HepG2 (cell line): ENCODE measurements around the gene OSGIN1. TPM values are rescaled to one million over a fixed set of nuclear protein-coding genes. Genes with fewer than 3 reads are reported as not detected.
A peak's percentile ranks its signal among the peaks of the same experiment; 100 is the strongest.

ENCODE experiments used
- CBFB ChIP-seq: sonication (generic); formaldehyde crosslinking; IDR thresholded peaks from 2 replicates; pipeline ENCODE4 v1.4.0; 2020; ENCODE audit warnings: missing genetic modification reagents
- HNRNPLL ChIP-seq: fragments of 200-400 bp; formaldehyde crosslinking; IDR thresholded peaks from 2 replicates; pipeline ENCODE4 v1.6.1; 2017; ENCODE audit warnings: mild to moderate bottlenecking, low read depth, low read length; ENCODE audit not compliant: poor library complexity, severe bottlenecking
- MBD4 ChIP-seq: IDR thresholded peaks from 2 replicates; pipeline ENCODE4 v1.6.1; 2012; ENCODE audit warnings: low read length, inconsistent platforms, borderline replicate concordance
- NFYB ChIP-seq: sonication (generic); formaldehyde crosslinking; IDR thresholded peaks from 2 replicates; pipeline ENCODE4 v1.4.0; 2020; ENCODE audit warnings: missing genetic modification reagents
- NR2F2 ChIP-seq: IDR thresholded peaks from 2 replicates; pipeline ENCODE4 v1.6.1; 2012; ENCODE audit warnings: low read depth, inconsistent platforms, borderline replicate concordance
- RBM39 ChIP-seq: fragments of 200-400 bp; formaldehyde crosslinking; IDR thresholded peaks from one replicate; pipeline ENCODE4 v1.6.1; 2018; ENCODE audit warnings: antibody characterized with exemption, mild to moderate bottlenecking, low read depth, low read length; ENCODE audit not compliant: poor library complexity, severe bottlenecking
- TAF1 ChIP-seq: sonication (generic); formaldehyde crosslinking; IDR thresholded peaks from 2 replicates; pipeline ENCODE4 v1.4.0; 2020; ENCODE audit warnings: missing genetic modification reagents
- TCF7L2 ChIP-seq: IDR thresholded peaks from 2 replicates; pipeline ENCODE4 v1.6.1; 2011; ENCODE audit warnings: mild to moderate bottlenecking, low read depth, low read length, moderate library complexity
- TRIM24 ChIP-seq: sonication (generic); formaldehyde crosslinking; IDR thresholded peaks from 2 replicates; pipeline ENCODE4 v1.8.0; 2022; ENCODE audit warnings: mild to moderate bottlenecking, missing genetic modification reagents
- ZNF138 ChIP-seq: sonication (generic); formaldehyde crosslinking; IDR thresholded peaks from 2 replicates; pipeline ENCODE4 v1.5.0; 2020; ENCODE audit warnings: mild to moderate bottlenecking, low read depth, missing genetic modification reagents
- ZNF660 ChIP-seq: sonication (generic); formaldehyde crosslinking; IDR thresholded peaks from 2 replicates; pipeline ENCODE4 v1.5.1; 2020; ENCODE audit warnings: mild to moderate bottlenecking, low read depth, missing genetic modification reagents, borderline replicate concordance
- polyA plus RNA-seq, 8 experiments: library from polyadenylated mRNA; depleted of rRNA in 3 of 8; stranded (reverse) in 7 of 8; unstranded in 1 of 8; fragments of >200 nt; fragmentation: Illumina TruSeq in 4 of 8; extraction: Trizol in 4 of 8; gene quantifications; 2 replicates each; pipeline versions ENCODE4 v1.2.1 to v1.2.3, GENCODE V29; 2011 to 2016; ENCODE audit warnings: low read depth in 4 of 8, missing spikeins in 1 of 8, mixed read lengths in 1 of 8; ENCODE audit not compliant: insufficient read depth in 1 of 8
- total RNA-seq, 5 experiments: library from RNA; depleted of rRNA; stranded (reverse); fragments of >200 nt; fragmentation: Illumina TruSeq; extraction: Trizol; gene quantifications; 2 replicates each; pipeline ENCODE4 v1.2.3, GENCODE V29; 2016; ENCODE audit warnings: low read depth in 1 of 5
- TF ChIP-seq, protein P1 (sequence below): sonication (generic); formaldehyde crosslinking; IDR thresholded peaks from 2 replicates; pipeline ENCODE4 v1.5.1; 2020; ENCODE audit warnings: mild to moderate bottlenecking, missing genetic modification reagents, borderline replicate concordance
- TF ChIP-seq, protein P2 (sequence below): sonication (generic); formaldehyde crosslinking; IDR thresholded peaks from 2 replicates; pipeline ENCODE4 v1.4.0; 2020; ENCODE audit warnings: mild to moderate bottlenecking, missing genetic modification reagents
- TF ChIP-seq, protein P3 (sequence below): IDR thresholded peaks from 2 replicates; pipeline ENCODE4 v1.6.1; 2016; ENCODE audit warnings: missing biosample characterization, missing genetic modification reagents, low read depth
- TF ChIP-seq, protein P4 (sequence below): sonication (generic); formaldehyde crosslinking; IDR thresholded peaks from 2 replicates; pipeline ENCODE4 v1.4.0; 2020; ENCODE audit warnings: missing genetic modification reagents

The OSGIN1 gene
- total and polyA plus RNA-seq, 2 of the 13 experiments (the other 11 are each of a cell fraction or from before 2014, with no cell fraction given) = 20.5 to 27.1 TPM

DNA sequence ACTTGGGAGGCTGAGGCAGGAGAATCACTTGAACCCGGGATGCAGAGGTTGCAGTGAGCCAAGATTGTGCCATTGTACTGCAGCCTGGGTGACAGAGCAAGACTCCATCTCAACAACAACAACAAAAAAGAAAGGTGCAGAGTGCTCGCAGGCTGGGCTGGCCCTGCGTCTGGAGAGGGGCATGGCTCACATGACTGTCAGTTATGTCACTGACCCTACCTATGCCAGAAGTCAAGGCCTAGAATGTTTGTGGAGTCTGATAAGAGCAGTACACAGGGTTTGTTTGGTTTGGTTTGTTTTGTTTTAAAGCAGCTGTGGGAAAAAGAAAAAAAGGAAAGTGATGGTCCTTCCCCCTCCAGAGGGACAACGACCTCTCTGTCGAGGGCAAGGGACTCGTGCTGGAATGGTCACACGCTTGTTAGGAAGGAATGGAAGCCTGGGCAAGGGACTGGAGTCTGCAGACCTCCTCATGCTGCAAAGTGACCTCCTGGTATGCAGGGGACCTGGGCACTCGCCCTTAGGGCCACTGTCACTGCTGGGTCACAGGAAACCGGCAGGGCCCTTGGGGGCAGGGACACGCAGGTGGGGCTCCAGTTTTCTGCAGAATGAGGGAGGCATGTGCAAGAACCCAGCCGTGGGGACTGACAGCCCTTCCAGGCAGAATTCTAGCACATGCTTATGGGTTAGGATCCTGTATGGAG is 10.1 kb upstream of the OSGIN1 start (continued):
- TF ChIP-seq, protein P1, sequence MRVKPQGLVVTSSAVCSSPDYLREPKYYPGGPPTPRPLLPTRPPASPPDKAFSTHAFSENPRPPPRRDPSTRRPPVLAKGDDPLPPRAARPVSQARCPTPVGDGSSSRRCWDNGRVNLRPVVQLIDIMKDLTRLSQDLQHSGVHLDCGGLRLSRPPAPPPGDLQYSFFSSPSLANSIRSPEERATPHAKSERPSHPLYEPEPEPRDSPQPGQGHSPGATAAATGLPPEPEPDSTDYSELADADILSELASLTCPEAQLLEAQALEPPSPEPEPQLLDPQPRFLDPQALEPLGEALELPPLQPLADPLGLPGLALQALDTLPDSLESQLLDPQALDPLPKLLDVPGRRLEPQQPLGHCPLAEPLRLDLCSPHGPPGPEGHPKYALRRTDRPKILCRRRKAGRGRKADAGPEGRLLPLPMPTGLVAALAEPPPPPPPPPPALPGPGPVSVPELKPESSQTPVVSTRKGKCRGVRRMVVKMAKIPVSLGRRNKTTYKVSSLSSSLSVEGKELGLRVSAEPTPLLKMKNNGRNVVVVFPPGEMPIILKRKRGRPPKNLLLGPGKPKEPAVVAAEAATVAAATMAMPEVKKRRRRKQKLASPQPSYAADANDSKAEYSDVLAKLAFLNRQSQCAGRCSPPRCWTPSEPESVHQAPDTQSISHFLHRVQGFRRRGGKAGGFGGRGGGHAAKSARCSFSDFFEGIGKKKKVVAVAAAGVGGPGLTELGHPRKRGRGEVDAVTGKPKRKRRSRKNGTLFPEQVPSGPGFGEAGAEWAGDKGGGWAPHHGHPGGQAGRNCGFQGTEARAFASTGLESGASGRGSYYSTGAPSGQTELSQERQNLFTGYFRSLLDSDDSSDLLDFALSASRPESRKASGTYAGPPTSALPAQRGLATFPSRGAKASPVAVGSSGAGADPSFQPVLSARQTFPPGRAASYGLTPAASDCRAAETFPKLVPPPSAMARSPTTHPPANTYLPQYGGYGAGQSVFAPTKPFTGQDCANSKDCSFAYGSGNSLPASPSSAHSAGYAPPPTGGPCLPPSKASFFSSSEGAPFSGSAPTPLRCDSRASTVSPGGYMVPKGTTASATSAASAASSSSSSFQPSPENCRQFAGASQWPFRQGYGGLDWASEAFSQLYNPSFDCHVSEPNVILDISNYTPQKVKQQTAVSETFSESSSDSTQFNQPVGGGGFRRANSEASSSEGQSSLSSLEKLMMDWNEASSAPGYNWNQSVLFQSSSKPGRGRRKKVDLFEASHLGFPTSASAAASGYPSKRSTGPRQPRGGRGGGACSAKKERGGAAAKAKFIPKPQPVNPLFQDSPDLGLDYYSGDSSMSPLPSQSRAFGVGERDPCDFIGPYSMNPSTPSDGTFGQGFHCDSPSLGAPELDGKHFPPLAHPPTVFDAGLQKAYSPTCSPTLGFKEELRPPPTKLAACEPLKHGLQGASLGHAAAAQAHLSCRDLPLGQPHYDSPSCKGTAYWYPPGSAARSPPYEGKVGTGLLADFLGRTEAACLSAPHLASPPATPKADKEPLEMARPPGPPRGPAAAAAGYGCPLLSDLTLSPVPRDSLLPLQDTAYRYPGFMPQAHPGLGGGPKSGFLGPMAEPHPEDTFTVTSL = peak; percentile 99
- TF ChIP-seq TAF1 (CRISPR knock-in tag) = no peak
- TF ChIP-seq, protein P2, sequence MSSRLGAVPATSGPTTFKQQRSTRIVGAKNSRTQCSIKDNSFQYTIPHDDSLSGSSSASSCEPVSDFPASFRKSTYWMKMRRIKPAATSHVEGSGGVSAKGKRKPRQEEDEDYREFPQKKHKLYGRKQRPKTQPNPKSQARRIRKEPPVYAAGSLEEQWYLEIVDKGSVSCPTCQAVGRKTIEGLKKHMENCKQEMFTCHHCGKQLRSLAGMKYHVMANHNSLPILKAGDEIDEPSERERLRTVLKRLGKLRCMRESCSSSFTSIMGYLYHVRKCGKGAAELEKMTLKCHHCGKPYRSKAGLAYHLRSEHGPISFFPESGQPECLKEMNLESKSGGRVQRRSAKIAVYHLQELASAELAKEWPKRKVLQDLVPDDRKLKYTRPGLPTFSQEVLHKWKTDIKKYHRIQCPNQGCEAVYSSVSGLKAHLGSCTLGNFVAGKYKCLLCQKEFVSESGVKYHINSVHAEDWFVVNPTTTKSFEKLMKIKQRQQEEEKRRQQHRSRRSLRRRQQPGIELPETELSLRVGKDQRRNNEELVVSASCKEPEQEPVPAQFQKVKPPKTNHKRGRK (CRISPR knock-in tag) = no peak
- no peak for TF ChIP-seq MBD4
- TF ChIP-seq, protein P3, sequence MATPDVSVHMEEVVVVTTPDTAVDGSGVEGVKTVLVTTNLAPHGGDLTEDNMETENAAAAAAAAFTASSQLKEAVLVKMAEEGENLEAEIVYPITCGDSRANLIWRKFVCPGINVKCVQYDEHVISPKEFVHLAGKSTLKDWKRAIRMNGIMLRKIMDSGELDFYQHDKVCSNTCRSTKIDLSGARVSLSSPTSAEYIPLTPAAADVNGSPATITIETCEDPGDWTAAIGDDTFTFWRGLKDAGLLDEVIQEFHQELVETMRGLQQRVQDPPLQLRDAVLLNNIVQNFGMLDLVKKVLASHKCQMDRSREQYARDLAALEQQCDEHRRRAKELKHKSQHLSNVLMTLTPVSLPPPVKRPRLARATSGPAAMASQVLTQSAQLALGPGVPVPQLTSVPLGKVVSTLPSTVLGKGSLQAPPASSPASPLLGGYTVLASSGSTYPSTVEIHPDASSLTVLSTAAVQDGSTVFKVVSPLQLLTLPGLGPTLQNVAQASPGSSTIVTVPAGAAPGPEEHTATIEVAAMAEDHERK = 0 out of 2 replicates have a peak, but pooled peaks have one; percentile 60
- no peak for TF ChIP-seq ZNF660 (CRISPR knock-in tag)
- no peak for TF ChIP-seq RBM39
- TF ChIP-seq NR2F2 = peak; percentile 97
- TF ChIP-seq NFYB (CRISPR knock-in tag) = no peak; the same call in 1 of the 2 replicates
- TF ChIP-seq TCF7L2 = no peak
- peak; percentile 93 for TF ChIP-seq TRIM24 (CRISPR knock-in tag)
- TF ChIP-seq HNRNPLL = no peak
- TF ChIP-seq, protein P4, sequence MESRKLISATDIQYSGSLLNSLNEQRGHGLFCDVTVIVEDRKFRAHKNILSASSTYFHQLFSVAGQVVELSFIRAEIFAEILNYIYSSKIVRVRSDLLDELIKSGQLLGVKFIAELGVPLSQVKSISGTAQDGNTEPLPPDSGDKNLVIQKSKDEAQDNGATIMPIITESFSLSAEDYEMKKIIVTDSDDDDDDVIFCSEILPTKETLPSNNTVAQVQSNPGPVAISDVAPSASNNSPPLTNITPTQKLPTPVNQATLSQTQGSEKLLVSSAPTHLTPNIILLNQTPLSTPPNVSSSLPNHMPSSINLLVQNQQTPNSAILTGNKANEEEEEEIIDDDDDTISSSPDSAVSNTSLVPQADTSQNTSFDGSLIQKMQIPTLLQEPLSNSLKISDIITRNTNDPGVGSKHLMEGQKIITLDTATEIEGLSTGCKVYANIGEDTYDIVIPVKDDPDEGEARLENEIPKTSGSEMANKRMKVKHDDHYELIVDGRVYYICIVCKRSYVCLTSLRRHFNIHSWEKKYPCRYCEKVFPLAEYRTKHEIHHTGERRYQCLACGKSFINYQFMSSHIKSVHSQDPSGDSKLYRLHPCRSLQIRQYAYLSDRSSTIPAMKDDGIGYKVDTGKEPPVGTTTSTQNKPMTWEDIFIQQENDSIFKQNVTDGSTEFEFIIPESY = peak; percentile 76
- TF ChIP-seq CBFB (CRISPR knock-in tag) = peak; percentile 87
- 0 out of 2 replicates have a peak, but pooled peaks have one; percentile 45 for TF ChIP-seq ZNF138 (CRISPR knock-in tag)
